ENCODE results near the gene PPRC1.
"Not testable (repeated sequence)": the region's sequence is repeated elsewhere in the genome, so short reads cannot be mapped to it uniquely, and the experiment has no call there.

Gene PPRC1

GRCh38 chr10:102188941-102189898 lies 56.4 kb downstream of the PPRC1 start:
- DNase-seq (ENCODE audit: low read depth), result not testable (repeated sequence)

GRCh38 chr10:102191956-102192355 lies 59.1 kb downstream of the PPRC1 start:
- no peak for DNase-seq (ENCODE audit: low read depth)

- no peak for DNase-seq (ENCODE audit: low read depth)
Observed at GRCh38 chr10:102195296-102195870, 62.5 kb downstream of the PPRC1 start.

- DNase-seq (ENCODE audit: low read depth), result no peak
Observed at GRCh38 chr10:102196893-102197292, 64.1 kb downstream of the PPRC1 start.

- DNase-seq (ENCODE audit: low read depth), result no peak
Observed at GRCh38 chr10:102198027-102198426, 65.2 kb downstream of the PPRC1 start.

Data from HS-5 (cell line).